IPS DF 6.9 (cell line): ENCODE results near the gene DNPEP.
"Not testable (repeated sequence)": the region's sequence is repeated elsewhere in the genome, so short reads cannot be mapped to it uniquely, and the experiment has no call there.

ENCODE experiments used
- DNase-seq: peaks from one replicate; pipeline ENCODE4 v3.0.0-alpha.2; 2013; ENCODE audit warnings: low read depth, low spot score
- H3K27ac ChIP-seq: one replicate; pipeline ENCODE4 v1.5.1; 2013; ENCODE audit warnings: low read length, control low read depth
- H3K27me3 ChIP-seq: 2 replicates; pipeline ENCODE4 v1.6.1; 2013; ENCODE audit warnings: mild to moderate bottlenecking, low read length; ENCODE audit not compliant: control insufficient read depth, insufficient read depth
- H3K36me3 ChIP-seq: 2 replicates; pipeline ENCODE4 v1.6.1; 2013; ENCODE audit warnings: low read length; ENCODE audit not compliant: control insufficient read depth, insufficient read depth
- H3K4me1 ChIP-seq: 2 replicates; pipeline ENCODE4 v1.6.1; 2013; ENCODE audit warnings: low read length; ENCODE audit not compliant: control insufficient read depth, insufficient read depth
- H3K4me3 ChIP-seq: 2 replicates; pipeline ENCODE4 v1.5.1; 2013; ENCODE audit warnings: mild to moderate bottlenecking, low read length
- H3K9me3 ChIP-seq: 2 replicates; pipeline ENCODE4 v1.6.1; 2013; ENCODE audit warnings: low read length, inconsistent platforms; ENCODE audit not compliant: control insufficient read depth, insufficient read depth
- WGBS: extraction: QIAGEN DNeasy Blood & Tissue Kit; methylation state at CpG from one replicate; pipeline ENCODE4 v1.1.7; 2013; ENCODE audit warnings: mixed read lengths, missing lambda C conversion rate; ENCODE audit not compliant: insufficient read length, insufficient coverage; 5-methylcytosine and 5-hydroxymethylcytosine counted together

Gene DNPEP

DNA sequence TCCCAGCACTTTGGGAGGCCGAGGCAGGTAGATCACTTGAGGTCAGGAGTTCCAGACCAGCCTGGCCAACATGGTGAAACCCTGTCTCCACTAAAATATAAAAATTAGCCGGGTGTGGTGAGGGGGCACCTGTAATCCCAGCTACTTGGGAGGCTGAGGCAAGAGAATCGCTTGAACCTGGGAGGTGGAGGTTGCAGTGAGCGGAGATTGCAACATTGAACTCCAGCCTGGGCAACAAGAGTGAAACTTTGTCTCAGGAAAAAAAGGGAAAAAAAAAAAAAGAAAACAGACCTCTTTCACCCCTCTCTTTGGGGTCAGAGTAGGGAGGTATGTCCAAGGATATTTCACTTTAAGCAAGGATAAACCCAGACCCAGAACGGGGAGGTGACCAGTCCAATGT, 19.6 kb upstream of the DNPEP start:
- H3K27ac ChIP-seq, H3K27me3 ChIP-seq: not testable (repeated sequence)
- no CpG with 5 or more reads among the region's 5 CpGs for WGBS

DNA sequence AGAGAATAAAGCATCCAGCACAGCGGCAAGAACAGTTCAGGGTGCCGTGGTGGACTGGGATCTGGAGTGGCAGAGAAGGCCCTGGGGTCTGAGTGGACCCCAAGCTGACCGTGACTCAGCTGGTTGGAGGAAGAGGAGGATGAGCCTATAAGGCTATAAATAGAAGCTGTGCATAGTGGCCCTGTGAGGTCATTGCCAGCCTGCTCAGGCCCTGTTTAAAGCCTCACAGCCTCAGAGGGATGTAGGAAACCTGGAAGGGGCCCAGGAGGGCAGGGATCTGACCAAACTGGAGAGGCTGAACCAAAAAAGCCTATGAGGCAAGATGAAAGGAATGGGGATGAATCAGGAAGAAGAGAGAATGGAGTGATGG, 19.1 kb upstream of the DNPEP start:
- no peaks in the 10 kb centered on the region for H3K27me3 ChIP-seq
- no peaks in the 10 kb centered on the region for H3K36me3 ChIP-seq
- no CpG with 5 or more reads among the region's 3 CpGs for WGBS
- peaks cover 4% of the 10 kb centered on the region for H3K4me1 ChIP-seq
- no peak overlapping the region for H3K27ac ChIP-seq
- DNase-seq = no peak
- no peaks in the 10 kb centered on the region for H3K9me3 ChIP-seq
- H3K4me3 ChIP-seq = no peak overlapping the region

More for the DNA sequence above, 19.6 kb upstream of the DNPEP start:
- H3K9me3 ChIP-seq, H3K36me3 ChIP-seq, H3K4me3 ChIP-seq, DNase-seq, H3K4me1 ChIP-seq: not testable (repeated sequence)

DNA sequence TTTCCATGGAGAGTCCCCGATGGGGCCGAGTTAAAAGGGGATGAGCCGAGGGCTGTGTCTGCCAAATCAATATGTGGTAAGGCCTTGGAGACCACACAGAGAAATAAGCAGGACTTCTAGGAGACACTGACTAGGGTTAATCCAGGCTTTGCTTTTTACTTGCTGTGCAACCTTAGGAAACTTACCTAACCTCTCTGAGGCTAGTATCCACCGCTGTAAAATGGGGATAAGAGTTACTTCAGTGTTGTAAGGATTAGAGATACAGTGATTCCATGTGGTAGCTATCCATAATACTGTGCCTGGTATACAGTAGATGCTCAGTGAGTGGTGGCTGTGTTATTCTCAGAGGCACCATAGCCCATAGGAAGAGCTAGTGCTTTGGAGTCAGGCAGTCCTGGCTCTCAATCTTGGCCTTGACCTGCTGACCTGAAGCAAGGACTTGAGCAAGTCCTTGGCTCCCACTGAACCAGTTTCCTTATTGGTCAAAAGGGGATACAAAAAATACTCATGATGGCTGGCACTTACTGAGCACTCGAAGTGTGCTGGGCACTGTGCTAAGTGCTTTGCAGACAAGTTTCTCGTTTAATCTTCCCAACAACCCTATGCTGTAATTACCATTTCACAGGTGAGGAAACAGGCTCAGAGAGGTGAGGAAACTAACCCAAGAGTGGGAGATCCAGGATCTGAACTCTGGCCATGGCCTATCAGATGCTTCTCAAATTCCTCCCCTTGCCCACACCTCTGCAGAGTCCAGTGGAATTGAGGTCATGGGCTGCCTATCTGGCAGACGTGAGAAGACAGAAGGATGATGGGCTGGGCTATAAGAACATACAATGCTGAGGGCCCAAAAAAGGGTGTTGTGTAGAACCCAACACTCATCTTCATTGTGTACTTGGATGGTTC, 18.5 kb upstream of the DNPEP start:
- Histone ChIP-seq H3K27me3 (no peaks in the 10 kb centered on the region), H3K9me3 (no peaks in the 10 kb centered on the region), H3K36me3 (no peaks in the 10 kb centered on the region), H3K4me3 (no peak overlapping the region), H3K27ac (no peak overlapping the region), H3K4me1 (peaks cover 4% of the 10 kb centered on the region)
- no peak for DNase-seq
- no CpG with 5 or more reads among the region's 7 CpGs for WGBS

DNA sequence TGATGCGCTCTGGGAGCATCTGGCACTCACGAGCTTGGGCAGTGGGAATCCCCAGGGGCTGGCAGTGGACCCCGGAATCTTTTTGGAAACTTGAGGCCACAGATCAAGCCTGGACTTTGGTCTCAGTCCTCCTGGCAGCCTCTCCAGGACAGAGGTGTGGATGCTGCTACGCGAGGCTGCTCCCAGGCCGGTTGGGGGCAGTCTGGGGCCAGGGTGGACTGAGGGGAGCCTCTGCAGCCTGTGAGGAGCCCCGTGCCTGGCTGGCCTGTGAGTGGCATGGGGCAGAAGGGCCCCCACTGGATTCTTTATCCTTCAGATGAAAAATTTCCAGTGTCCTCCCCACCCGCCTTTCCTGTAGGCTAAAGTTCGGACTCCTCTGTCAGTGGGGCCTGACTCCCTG, 17.7 kb upstream of the DNPEP start:
- no peak for DNase-seq
- Histone ChIP-seq H3K4me3 (no peak overlapping the region), H3K27me3 (no peaks in the 10 kb centered on the region), H3K27ac (no peak overlapping the region), H3K36me3 (no peaks in the 10 kb centered on the region), H3K4me1 (peaks cover 4% of the 10 kb centered on the region), H3K9me3 (no peaks in the 10 kb centered on the region)
- no CpG with 5 or more reads among the region's 9 CpGs for WGBS

DNA sequence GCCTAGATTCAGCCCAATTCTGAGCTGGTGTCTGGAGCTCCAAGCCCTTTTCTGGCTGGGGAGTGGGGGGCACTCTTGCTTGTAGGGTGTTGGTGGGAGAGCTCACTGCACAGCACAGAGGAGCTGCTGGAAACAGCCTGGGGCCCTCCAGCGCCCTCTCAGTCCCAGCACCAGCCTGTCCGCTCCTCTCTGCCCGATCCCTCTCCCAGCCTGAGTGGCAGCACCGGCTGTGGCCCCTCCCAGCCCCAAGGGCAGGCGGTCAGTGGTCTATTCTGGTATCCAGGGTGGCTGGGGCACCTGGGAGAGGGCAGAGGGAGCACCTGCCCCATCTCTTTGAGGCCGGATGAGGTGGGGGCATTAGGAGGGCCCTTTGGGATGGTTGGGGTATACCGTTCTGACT, 17.2 kb upstream of the DNPEP start:
- H3K36me3 ChIP-seq = no peaks in the 10 kb centered on the region
- H3K4me3 ChIP-seq = no peak overlapping the region
- no peaks in the 10 kb centered on the region for H3K9me3 ChIP-seq
- peaks cover 4% of the 10 kb centered on the region for H3K4me1 ChIP-seq
- no peak for DNase-seq
- no peaks in the 10 kb centered on the region for H3K27me3 ChIP-seq
- H3K27ac ChIP-seq = no peak overlapping the region
- no CpG with 5 or more reads among the region's 7 CpGs for whole genome bisulfite sequencing

DNA sequence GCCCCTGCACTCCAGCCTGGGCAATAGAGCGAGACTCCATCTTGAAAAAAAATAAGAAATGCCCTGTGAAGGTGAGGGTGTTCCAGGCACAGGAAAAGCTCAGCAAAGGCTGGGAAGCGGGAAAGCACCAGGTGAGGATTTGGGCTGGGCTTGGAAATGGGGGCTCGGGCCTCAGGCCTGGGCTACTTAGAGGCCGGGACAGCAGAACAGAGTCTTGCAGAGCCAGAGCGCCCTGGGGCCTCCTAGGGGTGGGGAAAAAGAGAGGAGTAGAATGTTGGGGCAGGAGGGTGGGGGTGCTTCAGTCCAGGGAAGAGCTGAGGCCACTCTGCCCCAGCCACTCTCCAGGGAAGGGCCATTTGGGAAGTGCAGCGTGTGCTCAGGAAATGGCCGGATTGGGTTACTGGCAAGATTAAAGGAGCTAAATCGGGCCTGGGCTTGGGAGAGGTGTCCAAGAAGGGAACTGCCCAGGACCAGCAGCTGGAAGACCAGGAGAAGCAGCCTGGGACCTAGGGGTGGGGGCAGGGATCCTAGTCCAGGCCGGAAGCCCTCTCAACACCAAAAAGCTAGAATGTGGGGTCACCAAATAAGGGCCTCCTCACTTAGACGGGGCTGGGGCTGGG, 16.7 kb upstream of the DNPEP start:
- Histone ChIP-seq H3K4me3 (no peak overlapping the region), H3K27me3 (no peaks in the 10 kb centered on the region), H3K27ac (no peak overlapping the region), H3K4me1 (peaks cover 4% of the 10 kb centered on the region), H3K9me3 (no peaks in the 10 kb centered on the region), H3K36me3 (no peaks in the 10 kb centered on the region)
- WGBS = no CpG with 5 or more reads among the region's 10 CpGs
- DNase-seq = no peak

DNA sequence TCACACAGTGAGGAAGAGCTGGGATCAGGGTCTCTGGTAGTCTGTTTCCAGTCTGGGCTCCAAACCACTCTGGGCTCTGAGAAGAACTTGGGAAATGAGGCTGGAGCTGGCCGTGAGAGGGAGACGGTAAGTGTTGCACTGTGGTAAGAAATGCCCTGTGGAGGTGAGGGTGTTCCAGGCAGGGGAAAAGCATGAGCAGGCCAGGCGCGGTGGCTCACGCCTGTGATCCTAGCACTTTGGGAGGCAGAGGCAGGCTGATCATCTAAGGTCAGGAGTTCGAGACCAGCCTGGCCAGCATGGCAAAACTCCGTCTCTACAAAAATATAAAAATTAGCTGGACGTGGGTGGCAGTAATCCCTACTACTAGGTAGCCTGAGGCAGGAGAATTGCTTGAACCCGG, 16.1 kb upstream of the DNPEP start:
- no peaks in the 10 kb centered on the region for H3K27me3 ChIP-seq
- peaks cover 4% of the 10 kb centered on the region for H3K4me1 ChIP-seq
- H3K27ac ChIP-seq = no peak overlapping the region
- H3K4me3 ChIP-seq = no peak overlapping the region
- H3K36me3 ChIP-seq = no peaks in the 10 kb centered on the region
- no CpG with 5 or more reads among the region's 9 CpGs for WGBS
- H3K9me3 ChIP-seq = no peaks in the 10 kb centered on the region
- DNase-seq = no peak

DNA sequence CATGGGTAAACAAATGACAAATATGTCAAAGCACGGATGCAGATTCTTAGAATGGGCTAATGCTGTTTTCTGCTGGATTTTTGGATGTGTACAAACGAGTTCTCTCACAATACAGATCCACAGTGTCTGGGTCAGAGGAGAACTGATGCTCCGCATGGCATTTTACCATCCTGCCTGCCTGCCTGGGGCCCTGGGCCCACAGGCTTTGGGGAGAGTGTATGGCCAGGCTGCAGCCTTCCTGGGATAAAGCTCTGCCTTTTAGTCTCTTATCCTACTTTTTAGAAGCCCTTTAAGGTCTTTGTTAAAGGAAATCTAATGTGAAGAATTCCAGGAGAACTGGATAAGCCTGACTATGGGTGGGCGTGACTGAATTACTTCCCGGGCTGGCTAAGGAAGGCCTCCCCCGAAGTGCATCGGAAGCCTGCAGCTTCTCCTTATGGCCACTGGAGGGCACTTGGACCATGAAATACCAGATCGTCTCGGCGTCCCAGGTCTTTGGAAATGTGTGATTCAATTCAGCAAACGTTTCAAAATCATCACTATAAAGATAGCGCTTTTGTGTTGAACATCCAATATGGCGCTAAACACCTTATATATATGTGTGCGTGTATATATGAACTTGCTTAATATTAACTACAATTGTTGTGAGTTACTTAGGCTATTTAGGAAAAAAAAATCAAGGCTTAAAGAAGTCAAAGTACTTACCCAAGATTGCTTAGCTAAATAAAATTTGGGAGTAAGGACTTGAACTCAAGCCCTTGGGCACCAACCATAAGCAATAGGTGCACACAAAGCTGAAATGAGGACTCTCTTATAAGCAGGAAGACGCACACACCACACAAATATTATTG, 15.2 kb upstream of the DNPEP start:
- Histone ChIP-seq H3K36me3 (no peaks in the 10 kb centered on the region), H3K4me1 (peaks cover 4% of the 10 kb centered on the region), H3K27me3 (no peaks in the 10 kb centered on the region), H3K9me3 (no peaks in the 10 kb centered on the region), H3K27ac (no peak overlapping the region), H3K4me3 (no peak overlapping the region)
- WGBS = no CpG with 5 or more reads among the region's 15 CpGs
- DNase-seq = no peak

DNA sequence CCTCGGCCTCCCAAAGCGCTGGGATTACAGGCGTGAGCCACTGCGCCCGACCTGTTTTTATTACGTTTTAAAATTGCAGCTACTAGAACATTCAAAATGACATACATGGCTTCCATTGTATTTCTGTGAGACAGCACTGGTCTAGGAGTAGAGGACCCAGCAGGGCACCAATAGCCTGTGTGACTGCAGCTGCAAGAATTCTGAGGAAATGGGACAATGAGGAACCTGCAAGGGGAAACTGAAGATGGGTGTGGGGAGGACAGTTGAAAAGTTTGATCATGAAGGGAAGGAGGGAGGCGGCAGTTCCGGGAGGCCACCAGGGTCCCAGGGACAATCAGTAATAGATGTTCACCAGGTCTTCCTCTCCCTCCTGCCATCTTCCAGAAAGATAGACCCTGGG, 13.9 kb upstream of the DNPEP start:
- H3K36me3 ChIP-seq = no peaks in the 10 kb centered on the region
- DNase-seq = no peak
- WGBS = no CpG with 5 or more reads among the region's 8 CpGs
- no peaks in the 10 kb centered on the region for H3K27me3 ChIP-seq
- no peaks in the 10 kb centered on the region for H3K9me3 ChIP-seq
- no peak overlapping the region for H3K4me3 ChIP-seq
- no peak overlapping the region for H3K27ac ChIP-seq
- H3K4me1 ChIP-seq = peaks cover 4% of the 10 kb centered on the region

DNA sequence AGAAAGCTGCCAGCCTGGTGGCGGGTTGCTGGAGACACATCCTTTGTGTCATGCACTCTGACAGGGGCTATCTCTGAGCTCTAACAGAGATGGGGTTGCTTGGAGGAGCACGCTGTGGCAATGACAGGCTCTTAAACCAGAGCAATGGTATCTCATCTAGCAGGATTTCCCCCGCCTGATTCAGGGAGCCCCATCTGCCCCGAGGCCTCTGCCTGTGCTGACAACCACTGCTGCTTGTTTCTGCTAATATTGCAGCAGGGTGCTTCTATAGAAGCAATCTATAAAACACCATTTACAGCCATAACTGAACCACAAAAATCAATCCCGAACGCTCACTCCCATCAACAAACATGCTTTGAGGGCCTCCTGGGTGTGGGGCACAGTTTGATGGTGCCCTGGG, 12.8 kb upstream of the DNPEP start:
- no peak for DNase-seq
- Histone ChIP-seq H3K27me3 (no peaks in the 10 kb centered on the region), H3K4me1 (peaks cover 4% of the 10 kb centered on the region), H3K27ac (no peak overlapping the region), H3K9me3 (no peaks in the 10 kb centered on the region), H3K4me3 (no peak overlapping the region), H3K36me3 (no peaks in the 10 kb centered on the region)
- no CpG with 5 or more reads among the region's 6 CpGs for WGBS
